Fibroblast of gingiva (primary cell): ENCODE measurements around the gene CDH23.

Source experiments
- DNase-seq: peaks from one replicate; pipeline ENCODE4 v3.0.0-alpha.2; 2011; ENCODE audit warnings: low read depth

CDH23 gene

DNA sequence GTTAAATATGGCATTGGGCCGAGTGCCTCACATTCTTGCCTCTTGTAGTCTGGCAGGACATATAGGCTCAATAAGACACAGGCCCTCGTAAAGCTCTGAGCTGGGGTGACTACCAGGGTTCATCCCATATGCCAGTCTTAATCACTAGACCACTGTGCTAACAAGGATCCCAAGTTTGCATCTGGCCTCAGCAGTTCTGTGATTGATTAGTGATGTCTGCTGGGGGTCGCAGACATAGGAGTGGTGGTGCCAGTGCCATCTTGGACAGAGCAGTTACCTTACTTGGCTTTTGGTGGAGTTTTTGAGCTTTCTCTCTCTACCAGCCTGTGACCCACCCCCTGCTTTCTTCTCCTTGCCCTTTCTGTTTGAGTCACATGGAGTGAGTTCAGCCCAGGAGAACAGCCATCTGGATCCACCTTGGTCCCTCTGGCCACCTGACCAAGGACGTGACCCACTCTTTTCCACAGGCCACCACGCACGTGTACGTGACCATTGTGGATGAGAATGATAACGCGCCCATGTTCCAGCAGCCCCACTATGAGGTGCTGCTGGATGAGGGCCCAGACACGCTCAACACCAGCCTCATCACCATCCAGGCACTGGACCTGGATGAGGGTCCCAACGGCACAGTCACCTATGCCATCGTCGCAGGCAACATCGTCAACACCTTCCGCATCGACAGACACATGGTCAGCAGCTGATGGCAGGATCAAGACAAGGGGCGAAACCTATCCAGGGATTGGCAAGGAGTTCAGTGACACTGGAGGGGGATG lies 380.7 kb downstream of the CDH23 start:
- DNase-seq: no peak

DNA sequence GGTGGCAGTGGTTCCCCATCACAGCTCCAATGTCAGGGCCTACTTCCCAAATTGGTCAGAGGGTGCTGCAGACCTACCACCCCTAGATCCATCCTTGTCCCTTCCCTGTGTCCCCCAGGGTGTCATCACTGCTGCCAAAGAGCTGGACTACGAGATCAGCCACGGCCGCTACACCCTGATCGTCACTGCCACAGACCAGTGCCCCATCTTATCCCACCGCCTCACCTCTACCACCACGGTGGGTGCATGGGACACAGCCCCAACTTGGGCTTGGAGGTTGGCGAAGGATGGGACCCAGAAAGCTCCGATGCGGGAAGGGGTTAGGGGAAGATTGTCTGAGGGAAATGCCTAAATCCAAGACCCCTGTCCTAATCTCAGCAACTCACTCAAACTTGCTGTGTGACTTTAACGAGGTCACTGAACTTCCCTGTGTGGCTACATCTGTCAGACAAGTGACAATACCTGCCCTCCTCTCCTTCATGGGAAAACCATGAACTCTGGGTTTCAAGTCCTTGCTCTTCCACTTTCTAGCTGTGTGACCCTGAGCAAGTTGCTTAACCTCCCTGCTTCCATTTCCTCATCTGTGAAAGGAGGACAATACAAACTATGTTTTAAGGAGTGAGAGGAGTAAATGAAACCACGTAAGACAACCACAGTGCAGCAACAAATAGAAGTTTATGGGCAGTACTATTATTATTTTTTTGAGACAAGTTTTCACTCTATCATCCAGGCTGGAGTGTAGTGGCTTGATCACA lies 381.5 kb downstream of the CDH23 start:
- DNase-seq: no peak

DNA sequence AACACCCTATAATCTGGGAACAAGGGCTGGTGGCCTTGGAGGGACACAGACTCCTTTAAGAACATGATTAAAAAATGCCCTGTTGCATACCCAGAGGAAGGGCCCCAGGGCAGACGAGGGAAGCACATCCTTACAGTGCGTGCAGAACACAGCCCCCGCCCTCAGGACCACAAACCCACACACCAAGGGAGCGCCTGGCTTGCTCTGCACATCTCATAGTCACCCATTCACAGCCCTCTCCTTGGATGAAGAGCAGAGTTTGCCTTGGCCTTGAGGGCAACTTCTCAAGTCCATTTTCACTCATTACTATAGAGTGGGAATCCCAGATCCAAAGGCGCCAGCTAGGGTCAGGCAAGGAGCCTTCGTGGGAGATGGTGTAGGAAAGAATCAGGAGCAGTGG lies 382.9 kb downstream of the CDH23 start:
- DNase-seq: no peak

DNA sequence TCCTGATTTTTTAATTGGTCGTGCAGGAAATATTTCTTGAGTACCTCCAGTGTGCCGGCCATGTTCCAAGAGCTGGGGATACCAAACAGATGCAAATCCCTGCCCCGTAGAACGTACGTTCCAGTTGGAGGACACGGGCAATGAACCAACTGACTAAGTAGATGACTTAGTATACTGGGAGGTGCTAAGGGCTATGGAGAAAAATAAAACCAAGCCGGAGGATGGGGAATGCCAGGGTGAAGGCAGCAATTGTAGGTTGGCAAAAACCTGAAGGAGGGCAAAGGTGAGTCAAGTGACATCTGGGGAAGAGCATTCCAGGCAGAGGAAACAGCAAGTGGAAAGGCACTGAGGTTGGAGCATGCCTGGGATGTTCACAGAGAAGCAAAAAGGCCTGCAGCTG lies 383.4 kb downstream of the CDH23 start:
- no peak for DNase-seq

DNA sequence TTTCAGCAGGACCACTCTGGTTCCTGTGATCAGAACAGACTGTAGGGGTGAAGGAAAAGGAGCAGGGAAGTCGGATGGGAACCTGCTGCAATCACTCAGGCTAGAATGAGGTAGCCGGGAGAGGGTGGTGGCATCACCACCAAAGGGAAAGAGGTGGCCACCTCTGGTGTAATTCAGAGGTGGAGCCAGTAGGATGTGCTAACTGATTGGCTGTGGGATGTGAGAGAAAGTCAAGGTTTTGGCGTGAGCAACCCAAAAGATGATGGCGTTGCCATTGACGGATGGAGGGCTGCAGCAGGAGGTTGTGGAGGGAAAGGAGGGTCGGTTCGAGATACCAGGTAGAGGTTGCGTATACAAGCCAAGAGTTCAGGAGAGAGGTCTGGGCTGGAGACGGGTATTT lies 384.0 kb downstream of the CDH23 start:
- DNase-seq: no peak

DNA sequence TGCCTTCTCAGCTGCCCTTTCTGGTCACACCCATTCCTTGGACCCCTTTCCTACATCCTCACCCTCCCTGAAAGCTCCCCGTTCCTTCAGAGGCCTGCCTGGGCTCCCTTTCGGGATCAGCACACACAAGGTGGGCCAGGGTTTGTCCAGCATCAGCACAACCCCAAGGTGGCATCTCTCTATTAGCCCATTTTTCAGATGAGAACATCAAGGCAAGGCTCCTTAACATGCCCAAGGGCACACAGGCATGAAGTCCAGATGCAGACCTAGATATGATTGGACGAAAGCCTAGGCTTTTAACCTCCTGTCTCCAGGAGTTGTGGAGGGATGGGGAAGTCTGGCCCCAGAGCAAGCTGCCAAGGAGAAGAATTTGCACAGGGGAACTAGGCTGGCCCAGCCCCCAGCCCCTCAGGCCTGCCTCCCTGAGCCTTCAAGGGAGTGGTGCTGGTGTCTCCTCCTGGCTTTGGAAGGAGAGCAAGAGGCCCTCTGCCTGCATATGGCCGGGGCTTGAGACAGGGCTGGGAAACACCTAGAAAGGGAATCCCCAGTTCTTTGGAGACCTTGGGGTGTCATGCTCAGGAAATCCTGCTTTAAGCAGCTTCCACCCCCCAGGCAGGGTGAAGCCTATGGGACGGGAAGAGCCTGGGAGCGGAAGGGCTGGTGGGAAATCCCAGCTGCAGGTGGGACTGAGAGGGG lies 385.6 kb downstream of the CDH23 start:
- DNase-seq: no peak

DNA sequence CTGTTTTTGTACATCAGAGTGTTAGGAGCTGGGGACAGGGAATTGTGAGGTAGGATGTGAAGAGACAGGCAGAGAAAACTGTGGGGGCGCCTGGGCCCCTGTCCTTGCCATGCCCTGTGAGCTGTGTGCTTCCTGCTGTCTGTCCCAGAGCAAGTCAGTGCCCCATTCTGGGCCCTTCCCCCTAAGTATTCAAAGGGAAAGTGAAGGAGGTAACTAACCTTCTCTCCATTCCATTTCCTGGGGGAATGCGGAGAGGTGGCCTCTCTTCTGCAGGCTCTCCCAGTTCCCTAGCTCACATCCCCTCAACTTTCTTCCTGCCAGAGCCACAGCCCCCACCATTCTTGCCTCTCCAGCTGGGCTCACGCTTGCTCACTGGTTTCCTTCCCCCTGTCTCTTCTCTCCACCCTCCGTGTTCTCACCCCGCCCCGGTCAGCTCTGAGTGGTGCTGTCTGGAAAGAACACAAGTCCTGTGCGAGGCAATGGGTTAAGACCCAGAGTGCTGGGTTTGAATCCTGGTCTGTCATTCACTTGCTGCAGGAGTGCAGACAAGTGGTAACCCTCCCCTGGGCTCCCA lies 386.3 kb downstream of the CDH23 start:
- DNase-seq: no peak

DNA sequence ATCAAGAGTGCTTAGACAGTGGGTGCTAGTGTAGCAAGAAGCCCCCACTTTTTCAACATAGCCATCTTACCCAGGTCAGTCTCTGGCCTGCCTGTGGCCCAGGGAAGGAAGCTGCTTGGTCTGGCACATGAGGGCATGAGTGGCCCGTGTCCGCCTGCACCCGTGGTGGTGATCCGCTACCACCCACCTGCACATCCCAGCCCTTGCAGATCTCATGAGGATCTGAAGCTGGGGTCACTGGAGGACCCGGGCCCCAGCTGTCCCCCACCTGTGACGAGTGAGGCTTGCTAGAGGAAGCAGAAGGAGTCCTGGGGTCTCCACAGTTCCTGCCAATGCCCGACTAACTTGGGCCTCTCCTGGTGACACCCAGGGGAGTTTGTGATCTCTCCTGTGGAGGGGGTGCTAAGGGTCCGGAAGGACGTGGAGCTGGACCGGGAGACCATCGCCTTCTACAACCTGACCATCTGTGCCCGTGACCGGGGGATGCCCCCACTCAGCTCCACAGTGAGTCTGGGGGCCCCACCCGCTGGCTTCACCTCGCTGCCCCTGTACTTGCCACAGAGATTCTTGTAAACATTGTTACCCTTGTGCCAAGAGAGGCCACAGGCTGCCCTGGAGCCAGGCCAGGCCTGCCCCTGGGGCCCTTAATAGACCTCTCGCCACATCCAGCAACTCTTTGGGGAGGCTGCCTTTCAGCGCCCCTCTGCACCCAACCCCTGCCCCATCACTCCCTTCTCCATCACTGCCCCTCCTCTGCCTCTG lies 387.4 kb downstream of the CDH23 start:
- DNase-seq: no peak

DNA sequence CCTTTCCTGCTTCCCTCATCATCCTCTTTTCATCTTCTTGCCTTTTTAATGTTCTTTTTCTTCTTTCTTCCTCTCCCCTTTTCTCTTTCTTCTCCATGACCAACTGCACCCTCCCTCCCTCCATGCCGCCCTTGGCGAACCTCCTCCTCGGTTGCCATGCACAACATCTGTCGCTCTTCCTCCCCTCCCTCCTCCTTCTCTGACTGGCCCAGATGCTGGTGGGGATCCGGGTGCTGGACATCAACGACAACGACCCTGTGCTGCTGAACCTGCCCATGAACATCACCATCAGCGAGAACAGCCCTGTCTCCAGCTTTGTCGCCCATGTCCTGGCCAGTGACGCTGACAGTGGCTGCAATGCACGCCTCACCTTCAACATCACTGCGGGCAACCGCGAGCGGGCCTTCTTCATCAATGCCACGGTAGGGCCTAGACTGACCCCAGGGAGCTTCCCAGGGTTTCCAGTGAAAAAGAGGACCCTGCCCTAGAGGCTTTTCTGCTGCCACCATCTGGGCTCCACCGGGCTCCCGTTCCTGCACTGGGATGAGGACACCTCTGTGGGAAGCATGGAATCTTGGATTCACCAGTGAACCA lies 388.1 kb downstream of the CDH23 start:
- no peak for DNase-seq

DNA sequence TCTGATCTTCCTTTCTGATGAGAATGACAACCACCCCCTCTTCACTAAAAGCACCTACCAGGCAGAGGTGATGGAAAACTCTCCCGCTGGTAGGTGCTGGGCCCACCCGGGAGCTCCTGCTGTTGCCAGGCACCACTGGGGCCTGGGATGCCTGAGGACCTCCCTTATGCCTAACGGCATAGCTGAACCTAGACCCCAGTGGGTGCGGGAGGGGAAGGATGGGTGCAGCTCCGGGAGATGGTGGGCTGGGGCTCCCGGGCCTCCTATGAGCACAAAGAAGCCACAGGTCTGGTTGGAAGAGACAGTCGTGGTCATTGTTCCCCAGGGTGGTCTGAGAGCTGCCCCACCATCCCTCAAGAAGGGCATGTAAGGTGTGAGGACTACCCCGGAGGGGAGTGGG lies 392.2 kb downstream of the CDH23 start:
- no peak for DNase-seq

DNA sequence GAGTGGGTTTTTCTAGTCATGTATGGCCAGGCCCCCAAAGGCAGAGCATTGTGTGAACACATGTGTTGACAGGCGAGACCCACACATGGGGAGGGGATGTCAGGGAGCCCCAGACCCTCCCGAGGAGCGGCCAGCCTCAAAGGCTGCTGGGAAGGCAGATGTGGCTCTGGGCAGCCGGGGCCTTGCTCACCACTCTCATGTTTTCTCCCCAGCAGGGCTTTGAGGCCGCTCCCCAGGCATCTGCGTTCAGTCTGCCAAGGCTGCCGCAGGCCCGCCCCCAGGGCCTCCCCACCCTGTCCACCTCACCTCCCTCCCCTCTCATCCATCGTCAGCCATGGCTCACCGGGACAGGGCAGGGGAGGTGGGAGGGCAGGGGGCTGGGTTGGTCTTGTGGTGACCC lies 393.2 kb downstream of the CDH23 start:
- no peak for DNase-seq

DNA sequence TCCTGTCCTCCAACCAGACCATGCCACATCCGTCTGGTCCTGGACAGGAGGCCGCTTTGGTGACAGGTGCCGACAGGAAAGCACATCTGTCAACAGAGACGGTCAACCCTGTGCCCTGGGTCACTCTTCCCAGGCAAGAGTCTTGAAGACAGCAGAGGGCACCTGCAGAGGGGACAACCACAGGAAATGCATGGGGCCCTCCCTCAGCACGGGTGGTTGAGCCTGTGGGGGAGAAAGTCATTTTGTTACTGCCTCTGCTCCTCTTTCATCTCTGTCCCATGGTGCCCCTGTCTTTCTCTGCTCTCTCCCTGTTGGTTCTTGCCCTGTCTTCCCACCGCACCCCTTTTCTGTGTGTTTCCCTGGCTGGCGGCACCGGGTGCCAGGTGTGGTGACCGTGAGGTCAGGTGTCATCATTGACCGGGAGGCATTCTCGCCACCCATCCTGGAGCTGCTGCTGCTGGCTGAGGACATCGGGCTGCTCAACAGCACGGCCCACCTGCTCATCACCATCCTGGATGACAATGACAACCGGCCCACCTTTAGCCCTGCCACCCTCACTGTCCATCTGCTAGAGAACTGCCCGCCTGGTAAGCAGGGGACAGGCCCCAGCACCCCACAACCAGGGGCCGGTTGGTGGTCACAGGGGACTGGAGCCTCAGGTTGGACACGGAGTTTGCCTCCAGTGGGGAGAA lies 394.2 kb downstream of the CDH23 start:
- no peak for DNase-seq

DNA sequence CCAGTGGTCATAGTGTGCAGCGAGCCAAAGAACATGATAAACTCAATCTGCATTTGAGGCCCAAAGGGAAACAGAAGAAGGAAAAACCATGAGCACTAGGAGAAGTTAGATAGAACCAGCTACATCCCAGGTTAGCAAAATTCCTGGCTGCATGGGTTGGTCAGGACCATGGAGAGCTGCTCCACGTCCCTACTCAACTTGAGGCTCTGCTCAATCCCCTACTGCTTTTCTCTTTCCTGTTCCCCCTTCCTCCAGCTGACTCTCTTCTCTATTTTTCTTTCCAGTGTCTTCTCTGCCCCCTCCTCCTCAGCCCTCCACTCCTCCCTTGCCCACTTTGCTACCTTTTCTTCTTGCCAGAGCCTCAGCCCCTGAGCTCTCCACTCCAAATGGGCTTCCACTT lies 398.5 kb downstream of the CDH23 start:
- no peak for DNase-seq

DNA sequence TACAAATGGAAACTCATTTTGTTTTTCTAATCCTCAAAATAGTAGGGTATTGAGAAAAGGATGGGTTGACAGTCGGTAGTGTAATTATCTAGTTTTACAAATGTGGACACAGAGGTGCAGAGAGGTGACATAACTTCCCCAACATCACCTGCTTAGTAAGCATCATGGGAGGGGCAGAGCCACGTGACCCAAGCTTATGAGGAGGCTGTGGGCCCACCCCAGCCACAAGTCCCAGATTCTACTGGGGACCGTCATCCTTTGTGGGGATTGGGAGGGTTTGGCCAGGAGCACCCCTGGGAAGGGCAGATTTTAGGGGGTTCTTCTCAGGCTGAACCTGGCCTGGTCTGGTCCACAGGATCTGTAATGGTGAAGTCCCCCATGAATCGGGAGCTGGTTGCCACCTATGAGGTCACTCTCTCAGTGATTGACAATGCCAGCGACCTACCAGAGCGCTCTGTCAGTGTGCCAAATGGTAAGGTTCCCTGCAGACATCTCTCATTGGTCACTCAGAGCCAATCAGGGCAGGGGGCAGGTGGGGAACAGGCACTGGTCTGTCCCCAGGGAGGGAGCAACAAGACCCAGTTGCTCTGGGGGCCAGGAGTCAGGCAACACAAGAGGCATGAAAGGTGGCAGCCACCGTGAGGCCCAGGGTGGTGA lies 400.2 kb downstream of the CDH23 start:
- no peak for DNase-seq

DNA sequence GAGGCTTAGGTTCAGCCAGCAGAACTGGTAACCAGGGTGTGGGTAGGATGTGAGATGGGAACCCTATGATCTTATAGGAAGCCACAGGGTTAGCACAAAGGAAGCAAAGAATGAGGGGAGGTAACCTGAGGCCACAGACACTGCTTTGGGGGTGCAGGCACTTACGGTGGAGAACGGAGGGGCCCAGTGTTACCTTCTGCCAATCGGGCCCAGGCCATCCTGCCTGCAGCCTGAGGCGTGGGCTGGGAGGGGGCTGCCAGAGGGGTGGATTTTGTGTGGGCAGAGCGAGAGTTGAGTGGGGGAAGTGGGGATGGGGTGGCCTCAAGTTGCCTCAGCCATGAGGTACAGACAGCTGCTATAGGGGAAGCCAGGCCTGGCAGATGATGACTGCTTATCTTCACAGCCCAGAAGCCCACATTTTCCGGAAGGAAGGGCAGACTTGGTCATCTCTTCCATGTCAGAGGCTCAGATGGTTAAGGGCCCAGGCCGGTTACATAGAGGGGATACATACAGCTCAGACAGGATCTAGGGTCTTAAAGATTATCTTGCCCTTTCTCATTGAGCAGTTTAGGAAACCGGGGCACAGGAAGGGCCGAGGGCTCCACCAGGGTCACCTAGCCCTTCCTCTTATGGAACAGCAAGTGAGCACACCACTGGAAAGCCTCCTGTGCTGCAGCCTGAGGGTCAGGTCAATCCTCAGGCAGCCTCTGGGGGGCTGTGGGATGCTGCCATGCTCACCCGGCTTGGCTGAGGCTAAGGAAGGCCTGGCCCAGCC lies 401.0 kb downstream of the CDH23 start:
- no peak for DNase-seq

DNA sequence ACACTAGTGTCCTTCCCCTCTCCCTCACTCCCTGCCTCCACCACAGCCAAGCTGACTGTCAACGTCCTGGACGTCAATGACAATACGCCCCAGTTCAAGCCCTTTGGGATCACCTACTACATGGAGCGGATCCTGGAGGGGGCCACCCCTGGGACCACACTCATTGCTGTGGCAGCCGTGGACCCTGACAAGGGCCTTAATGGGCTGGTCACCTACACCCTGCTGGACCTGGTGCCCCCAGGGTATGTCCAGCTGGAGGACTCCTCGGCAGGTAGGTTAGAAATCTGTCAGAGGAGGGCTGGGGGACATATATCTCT lies 401.5 kb downstream of the CDH23 start:
- no peak for DNase-seq

DNA sequence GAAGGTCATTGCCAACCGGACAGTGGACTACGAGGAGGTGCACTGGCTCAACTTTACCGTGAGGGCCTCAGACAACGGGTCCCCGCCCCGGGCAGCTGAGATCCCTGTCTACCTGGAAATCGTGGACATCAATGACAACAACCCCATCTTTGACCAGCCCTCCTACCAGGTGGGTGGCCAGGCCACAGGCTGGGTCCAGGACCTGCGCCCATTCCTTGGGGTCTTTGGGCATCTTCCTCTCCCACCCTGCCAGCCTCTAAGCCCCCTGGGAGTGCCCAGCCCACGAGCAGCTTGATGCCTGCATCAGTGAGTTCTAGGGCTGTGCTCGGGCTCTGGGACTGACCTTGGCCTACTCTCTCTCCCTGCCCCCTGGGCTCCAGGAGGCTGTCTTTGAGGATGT lies 402.4 kb downstream of the CDH23 start:
- DNase-seq: no peak

DNA sequence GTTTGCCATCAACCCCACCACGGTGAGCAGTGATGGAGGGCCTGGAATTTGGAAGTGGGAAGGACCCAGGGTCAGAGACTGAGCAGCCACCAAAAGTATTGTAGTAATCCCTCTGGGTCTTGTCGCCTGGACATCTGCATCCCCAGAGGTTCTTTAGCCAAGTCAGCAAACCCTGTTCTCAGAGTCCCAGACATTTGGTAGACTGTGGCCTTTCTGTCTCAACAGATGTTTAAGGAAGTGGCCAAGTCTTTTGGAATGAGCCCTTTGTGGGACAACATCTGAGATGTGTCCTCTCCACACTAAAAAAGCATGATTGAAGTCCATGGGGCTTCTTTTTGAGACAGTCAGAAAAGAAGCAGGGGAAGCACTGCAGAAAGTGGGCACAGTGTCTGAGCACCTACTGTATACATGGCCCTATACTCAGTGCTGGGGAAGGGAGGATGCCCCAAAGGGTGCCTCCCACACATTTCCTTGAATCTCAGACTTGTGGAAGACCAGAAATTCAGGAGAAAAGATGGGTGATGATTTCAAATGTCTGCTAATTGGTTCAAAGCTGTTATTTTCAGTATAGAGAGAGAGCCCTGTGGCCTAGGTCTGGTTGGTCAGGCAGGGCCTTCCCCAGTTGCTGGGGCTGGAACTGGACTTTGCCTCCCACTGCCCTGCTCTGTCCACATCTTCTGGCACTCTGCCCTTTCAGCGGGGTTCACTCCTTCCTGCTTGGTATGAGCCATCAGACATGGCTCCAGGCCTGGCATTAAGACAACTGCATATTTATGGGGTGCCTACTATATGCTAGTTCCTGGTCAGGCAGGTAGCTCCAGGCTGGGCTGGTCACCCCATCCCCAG lies 403.1 kb downstream of the CDH23 start:
- no peak for DNase-seq

DNA sequence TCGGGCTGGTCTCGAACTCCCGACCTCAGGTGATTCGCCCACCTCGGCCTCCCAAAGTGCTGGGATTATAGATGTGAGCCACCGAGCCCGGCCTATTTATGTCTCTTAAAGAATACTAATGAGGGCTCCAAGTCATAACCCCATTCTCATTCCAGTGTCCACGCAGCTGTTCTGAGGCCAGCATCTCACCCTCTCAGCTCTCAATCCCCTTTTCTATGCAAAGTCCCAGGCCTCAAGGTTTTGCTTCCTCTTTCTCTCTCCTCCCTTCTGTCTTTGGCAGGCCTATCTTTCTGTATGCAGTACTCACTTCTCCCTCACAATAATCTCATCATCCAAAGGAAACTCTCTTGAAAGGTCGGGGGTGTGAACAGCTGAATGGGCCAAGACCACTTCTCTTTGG lies 404.6 kb downstream of the CDH23 start:
- DNase-seq: no peak
